ENCODE measurements around the gene CTBP2. TPM values are rescaled to one million over a fixed set of nuclear protein-coding genes. Genes with fewer than 3 reads are reported as not detected.
"Not testable (repeated sequence)": the region's sequence is repeated elsewhere in the genome, so short reads cannot be mapped to it uniquely, and the experiment has no call there.

The CTBP2 gene
- total and polyA plus RNA-seq, 11 donors, result 10.1 to 45.5 (median 29.1) TPM

DNA sequence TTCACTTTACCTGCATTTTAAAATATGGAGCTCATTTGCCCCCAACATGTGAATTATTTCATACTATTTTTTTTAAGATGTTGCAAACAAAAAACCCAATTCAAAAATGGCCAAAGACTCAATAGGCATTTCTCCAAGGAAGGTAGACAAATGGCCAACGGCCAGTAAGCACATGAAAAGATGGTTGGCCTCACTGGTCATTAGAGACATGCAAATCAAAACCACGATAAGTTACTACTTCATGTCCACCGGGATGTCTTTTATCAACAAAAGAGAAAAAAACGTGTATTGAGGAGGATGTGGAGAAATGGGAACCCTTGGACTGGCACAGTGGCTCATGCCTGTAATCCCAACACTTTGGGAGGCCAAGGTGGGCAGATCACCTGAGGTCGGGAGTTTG, 3.4 kb upstream of the CTBP2 start:
- DNase-seq, result no peak
- no peak overlapping the region for H3K27ac ChIP-seq
- H3K4me3 ChIP-seq, result no peak overlapping the region
- intact Hi-C loops (cut with DNase I), result loop anchor here (5.0 to 10.0 kb wide), 7 partner anchors 102 to 561 kb away; partner anchors contain the start of gene EDRF1 (in 1 of the 10)
- no peak for ATAC-seq
- H3K4me1 ChIP-seq, result peaks cover 0 to 11% (median 5%) of the 10 kb centered on the region in 12 donors
- H3K27me3 ChIP-seq, result no peaks in the 10 kb centered on the region
- no peak for TF ChIP-seq CTCF (IDR thresholded peaks at IDR 0.05)
- TF ChIP-seq POLR2A (IDR thresholded peaks at IDR 0.05), result no peak
- H3K9me3 ChIP-seq, result no peaks in the 10 kb centered on the region
- 45 to 58% (median 55%) methylated on average over 5 of the region's 5 CpGs for WGBS, 4 donors
- H3K36me3 ChIP-seq, result no peaks in the 10 kb centered on the region

DNA sequence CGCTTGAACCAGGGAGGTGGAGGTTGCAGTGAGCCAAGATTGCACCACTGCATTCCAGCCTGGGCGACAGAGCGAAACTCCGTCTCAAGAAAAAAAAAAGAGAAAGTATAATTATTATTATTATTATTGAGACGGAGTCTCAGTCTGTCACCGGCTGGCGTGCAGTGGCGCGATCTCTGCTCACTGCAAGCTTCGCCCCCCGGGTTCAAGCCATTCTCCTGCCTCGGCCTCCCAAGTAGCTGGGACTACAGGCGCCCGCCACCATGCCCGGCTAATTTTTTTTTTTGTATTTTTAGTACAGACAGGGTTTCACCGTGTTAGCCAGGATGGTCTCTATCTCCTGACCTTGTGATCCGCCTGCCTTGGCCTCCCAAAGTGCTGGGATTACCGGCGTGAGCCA, 2.9 kb upstream of the CTBP2 start:
- WGBS, 4 donors, result 95 to 97% (median 96%) methylated on average over 19 of the region's 19 CpGs
- intact Hi-C loops (cut with DNase I), result loop anchor here (5.0 to 10.0 kb wide), 7 partner anchors 101 to 561 kb away; partner anchors contain the start of gene EDRF1 (in 1 of the 10)
- not testable (repeated sequence) for H3K9me3 ChIP-seq, H3K4me3 ChIP-seq, H3K27me3 ChIP-seq, H3K27ac ChIP-seq, ATAC-seq, DNase-seq, H3K36me3 ChIP-seq
- H3K4me1 ChIP-seq, result peaks cover 0 to 13% (median 5%) of the 10 kb centered on the region in 12 donors

DNA sequence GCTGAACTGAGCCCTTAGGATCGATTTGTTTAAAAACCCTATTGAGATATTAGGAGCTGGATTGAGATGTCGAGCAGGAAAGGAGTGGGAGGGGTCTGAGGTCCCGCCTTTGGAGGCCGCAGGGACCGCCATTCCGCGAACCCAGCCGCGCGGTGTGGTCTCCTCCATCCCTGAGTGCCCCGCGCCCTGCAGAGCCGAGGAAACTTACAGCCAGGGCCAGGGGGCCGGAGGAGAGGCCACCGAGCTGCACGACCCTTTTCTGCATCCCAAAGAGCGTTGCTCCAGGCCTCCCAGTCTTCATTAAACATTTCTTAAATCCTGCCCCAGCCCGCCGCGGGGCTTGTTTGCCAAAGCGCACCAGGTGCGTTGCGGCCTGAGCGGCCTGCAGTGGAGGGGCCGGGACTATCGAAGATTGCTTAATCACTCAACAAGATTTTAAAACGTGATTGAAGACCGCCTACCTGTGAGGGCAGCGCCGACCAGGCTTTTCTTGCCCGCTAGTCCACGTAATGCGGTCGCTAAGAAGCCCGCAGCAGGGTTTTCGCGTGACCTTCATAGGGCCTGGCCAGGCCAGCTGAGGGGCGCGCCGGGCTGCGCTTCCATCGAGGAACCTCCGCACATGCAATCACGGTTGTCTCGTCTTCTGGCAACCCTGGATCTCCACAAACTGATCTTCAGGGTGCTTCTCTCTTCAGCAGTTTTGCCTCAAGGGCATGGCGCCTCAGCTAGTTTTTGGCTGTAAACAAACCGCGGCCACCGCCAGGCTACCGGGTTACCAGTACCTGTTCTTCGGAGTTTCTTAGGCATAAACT, 2.0 kb upstream of the CTBP2 start:
- intact Hi-C loops (cut with DNase I), result loop anchor here (5.0 to 10.0 kb wide), 7 partner anchors 100 to 562 kb away; partner anchors contain the start of gene EDRF1 (in 1 of the 10)
- DNase-seq (no peak), ATAC-seq (no peak)
- Histone ChIP-seq H3K36me3 (no peaks in the 10 kb centered on the region), H3K27ac (peak overlapping the region; percentile 63 to 99 (median 97)), H3K9me3 (no peaks in the 10 kb centered on the region), H3K27me3 (no peaks in the 10 kb centered on the region), H3K4me3 (peak overlapping the region in 11 of 12 donors; percentile 72 to 98 (median 91)), H3K4me1 (peaks cover 0 to 23% (median 13%) of the 10 kb centered on the region in 12 donors)
- TF ChIP-seq CTCF (IDR thresholded peaks at IDR 0.05) (no peak), POLR2A (IDR thresholded peaks at IDR 0.05) (no peak)
- WGBS, 4 donors, result 77 to 87% (median 81%) methylated on average over 48 to 51 of the region's 51 CpGs

GRCh38 chr10:125161707-125162119, 1.4 kb upstream of the CTBP2 start:
- Histone ChIP-seq H3K27ac (peak overlapping the region; percentile 63 to 99 (median 97)), H3K9me3 (no peaks in the 10 kb centered on the region), H3K4me3 (peak overlapping the region; percentile 72 to 98 (median 90)), H3K36me3 (no peaks in the 10 kb centered on the region), H3K27me3 (no peaks in the 10 kb centered on the region), H3K4me1 (peaks cover 0 to 29% (median 19%) of the 10 kb centered on the region in 12 donors)
- 4 to 30% (median 8%) methylated on average over 10 to 39 of the region's 39 CpGs for WGBS, 4 donors
- no peak for TF ChIP-seq POLR2A (IDR thresholded peaks at IDR 0.05)
- TF ChIP-seq CTCF (IDR thresholded peaks at IDR 0.05), result peak in 1 of 12 donors; percentile 24
- intact Hi-C loops (cut with DNase I), result loop anchor here (5.0 to 10.0 kb wide), 7 partner anchors 99 to 563 kb away; partner anchors contain the start of gene EDRF1 (in 1 of the 10)
- DNase-seq (peak in 1 of 5 donors; percentile 39), ATAC-seq (peak in 2 of 4 donors; percentile 5 to 7)
